ENCODE data around the gene NDUFAB1.
"Not testable (repeated sequence)": the region's sequence is repeated elsewhere in the genome, so short reads cannot be mapped to it uniquely, and the experiment has no call there.

The NDUFAB1 gene

DNA sequence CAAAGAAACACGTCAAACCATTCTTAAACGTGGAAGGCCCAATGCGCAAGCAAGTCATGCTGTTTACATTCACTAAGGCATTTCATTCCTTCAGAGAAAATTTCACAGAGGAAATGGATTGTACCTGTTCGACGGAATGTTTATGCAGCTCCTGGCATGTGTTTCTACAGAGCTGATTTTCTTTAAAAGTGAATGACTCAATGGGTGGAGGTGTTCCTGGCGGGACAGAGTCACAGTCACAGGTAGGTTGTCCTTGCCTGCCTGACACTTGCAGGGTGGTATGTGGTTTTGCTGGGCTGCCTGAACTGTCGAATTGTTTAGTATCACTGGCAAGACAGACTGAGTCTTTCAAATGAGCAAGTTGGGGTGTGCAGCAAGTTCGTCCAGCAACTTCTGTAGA, 33.4 kb upstream of the NDUFAB1 start:
- TF ChIP-seq, protein P1, sequence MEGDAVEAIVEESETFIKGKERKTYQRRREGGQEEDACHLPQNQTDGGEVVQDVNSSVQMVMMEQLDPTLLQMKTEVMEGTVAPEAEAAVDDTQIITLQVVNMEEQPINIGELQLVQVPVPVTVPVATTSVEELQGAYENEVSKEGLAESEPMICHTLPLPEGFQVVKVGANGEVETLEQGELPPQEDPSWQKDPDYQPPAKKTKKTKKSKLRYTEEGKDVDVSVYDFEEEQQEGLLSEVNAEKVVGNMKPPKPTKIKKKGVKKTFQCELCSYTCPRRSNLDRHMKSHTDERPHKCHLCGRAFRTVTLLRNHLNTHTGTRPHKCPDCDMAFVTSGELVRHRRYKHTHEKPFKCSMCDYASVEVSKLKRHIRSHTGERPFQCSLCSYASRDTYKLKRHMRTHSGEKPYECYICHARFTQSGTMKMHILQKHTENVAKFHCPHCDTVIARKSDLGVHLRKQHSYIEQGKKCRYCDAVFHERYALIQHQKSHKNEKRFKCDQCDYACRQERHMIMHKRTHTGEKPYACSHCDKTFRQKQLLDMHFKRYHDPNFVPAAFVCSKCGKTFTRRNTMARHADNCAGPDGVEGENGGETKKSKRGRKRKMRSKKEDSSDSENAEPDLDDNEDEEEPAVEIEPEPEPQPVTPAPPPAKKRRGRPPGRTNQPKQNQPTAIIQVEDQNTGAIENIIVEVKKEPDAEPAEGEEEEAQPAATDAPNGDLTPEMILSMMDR (IDR thresholded peaks at IDR 0.05; ENCODE audit: low read depth, low read length, missing control alignments), result no peak
- in situ Hi-C loops (cut with HindIII; ENCODE audit: low sequenced_read_pairs), result no loop called here
- H3K4me3 ChIP-seq (ENCODE audit: low read depth, low read length), result no peak overlapping the region
- no peak for DNase-seq (ENCODE audit: low read depth)

DNA sequence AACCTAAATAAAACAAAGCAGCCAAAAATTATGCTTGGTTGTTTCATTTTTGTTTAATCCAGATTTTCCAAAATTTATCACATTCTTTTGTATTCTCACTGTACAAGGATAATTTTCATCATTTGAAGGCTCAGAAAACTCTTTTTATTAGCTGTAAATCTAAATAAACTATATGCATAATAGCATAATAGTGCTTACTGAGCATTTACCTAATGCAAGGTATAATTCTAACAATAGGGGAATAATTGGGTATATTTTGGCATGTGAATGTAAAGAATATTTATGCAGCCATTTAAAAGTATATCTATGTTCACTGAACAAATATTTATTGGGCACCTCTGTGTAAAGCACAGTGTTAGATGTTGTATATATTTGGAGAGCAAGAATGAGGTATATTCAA, 28.0 kb upstream of the NDUFAB1 start:
- DNase-seq (ENCODE audit: low read depth), result no peak
- in situ Hi-C loops (cut with HindIII; ENCODE audit: low sequenced_read_pairs), result no loop called here

DNA sequence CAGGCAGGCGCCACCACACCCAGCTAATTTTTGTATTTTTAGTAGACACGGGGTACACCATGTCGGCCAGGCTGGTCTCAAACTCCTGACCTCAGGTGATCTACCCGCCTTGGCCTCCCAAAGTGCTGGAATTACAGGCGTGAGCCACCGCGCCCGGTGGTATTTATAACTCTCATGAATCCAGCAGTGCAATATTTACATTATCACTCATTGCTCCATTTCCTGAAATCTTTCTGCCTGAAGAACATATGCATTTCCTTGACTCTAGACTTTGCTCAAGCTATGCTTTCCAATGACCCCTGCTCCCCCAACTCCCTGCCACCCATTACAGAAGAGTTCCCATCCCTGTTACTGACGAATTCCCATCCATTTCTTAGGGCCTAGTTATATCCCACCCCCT, 19.7 kb upstream of the NDUFAB1 start:
- TF ChIP-seq, protein P1 (IDR thresholded peaks at IDR 0.05; ENCODE audit: low read depth, low read length, missing control alignments), result no peak
- no peak overlapping the region for H3K4me3 ChIP-seq (ENCODE audit: low read depth, low read length)
- in situ Hi-C loops (cut with HindIII; ENCODE audit: low sequenced_read_pairs), result no loop called here
- DNase-seq (ENCODE audit: low read depth), result no peak

More for the DNA sequence above, 28.0 kb upstream of the NDUFAB1 start:
- TF ChIP-seq, protein P1 (IDR thresholded peaks at IDR 0.05; ENCODE audit: low read depth, low read length, missing control alignments), result no peak
- no peak overlapping the region for H3K4me3 ChIP-seq (ENCODE audit: low read depth, low read length)

DNA sequence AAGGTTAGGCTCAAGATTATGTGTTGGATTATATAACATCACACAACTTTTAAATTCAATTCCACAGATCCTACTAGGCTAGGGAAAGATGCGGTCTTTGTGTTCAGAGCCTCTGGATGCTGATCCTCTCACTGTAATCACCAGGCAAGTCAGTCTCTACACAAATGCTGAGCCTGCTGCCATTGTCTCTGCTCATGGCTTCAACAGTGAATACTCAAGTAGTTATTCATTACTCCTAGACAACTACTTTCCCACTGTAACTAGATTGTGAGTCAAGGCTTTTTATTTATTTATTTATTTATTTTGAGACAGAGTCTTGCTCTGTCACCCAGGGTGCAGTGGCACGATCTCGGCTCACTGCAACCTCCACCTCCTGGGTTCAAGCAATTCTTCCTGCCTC, 15.8 kb upstream of the NDUFAB1 start:
- TF ChIP-seq, protein P1 (IDR thresholded peaks at IDR 0.05; ENCODE audit: low read depth, low read length, missing control alignments), result no peak
- DNase-seq (ENCODE audit: low read depth), result no peak
- in situ Hi-C loops (cut with HindIII; ENCODE audit: low sequenced_read_pairs), result no loop called here
- no peak overlapping the region for H3K4me3 ChIP-seq (ENCODE audit: low read depth, low read length)

DNA sequence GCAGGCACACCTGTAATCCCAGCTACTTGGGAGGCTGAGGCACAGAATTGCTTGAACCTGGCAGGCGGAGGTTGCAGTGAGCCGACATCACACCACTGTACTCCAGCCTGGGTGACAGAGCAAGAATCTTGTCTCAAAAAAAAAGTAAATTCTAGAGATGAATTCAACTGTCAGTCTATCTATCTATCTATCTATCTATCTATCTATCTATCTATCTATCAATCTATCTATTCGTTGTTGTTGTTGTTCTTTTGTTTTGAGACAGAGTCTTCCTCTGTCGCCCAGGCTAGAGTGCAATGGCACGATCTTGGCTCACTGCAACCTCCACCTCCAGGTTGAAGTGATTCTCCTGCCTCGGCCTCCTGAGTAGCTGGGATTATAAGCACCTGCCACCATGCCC, 14.8 kb upstream of the NDUFAB1 start:
- in situ Hi-C loops (cut with HindIII; ENCODE audit: low sequenced_read_pairs); H3K4me3 ChIP-seq (ENCODE audit: low read depth, low read length); DNase-seq (ENCODE audit: low read depth): not testable (repeated sequence)

DNA sequence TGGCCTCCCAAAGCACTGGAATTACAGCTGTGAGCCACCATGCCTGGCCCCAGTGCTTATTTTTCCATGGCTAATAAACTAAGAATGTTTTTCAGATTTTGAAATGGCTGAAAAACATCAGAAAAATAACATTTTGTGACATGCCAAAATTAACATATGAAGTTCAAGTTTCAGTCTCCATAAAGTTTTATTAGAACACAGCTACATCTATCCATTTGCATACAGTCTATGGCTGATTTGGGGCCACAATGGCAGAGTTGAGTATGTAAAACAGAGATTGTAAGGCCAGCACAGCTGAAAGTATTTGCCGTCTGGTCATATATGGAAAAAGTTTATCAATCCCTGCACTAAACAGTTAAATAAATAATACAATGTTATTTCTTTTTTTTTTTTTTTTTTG, 13.8 kb upstream of the NDUFAB1 start:
- no peak overlapping the region for H3K4me3 ChIP-seq (ENCODE audit: low read depth, low read length)
- DNase-seq (ENCODE audit: low read depth), result no peak
- TF ChIP-seq, protein P1 (IDR thresholded peaks at IDR 0.05; ENCODE audit: low read depth, low read length, missing control alignments), result no peak
- in situ Hi-C loops (cut with HindIII; ENCODE audit: low sequenced_read_pairs), result no loop called here

DNA sequence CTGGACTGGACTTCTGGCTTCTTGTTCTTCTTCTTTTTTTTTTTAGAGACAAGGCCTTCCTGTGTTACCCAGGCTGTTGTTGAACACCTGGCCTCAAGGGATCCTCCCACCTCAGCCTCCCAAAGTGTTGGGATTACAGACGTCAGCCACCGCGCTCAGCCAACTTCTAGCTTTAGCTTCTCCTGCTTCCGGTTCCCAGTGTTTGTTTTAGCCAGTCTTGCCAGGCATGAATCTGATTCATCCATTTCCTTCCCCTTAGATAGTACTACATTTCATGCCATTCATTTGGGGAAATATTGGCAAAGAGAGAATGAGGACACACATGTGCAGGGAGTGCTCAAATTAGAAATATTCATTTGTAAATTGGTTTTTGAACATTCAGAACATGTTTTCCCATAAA, 12.1 kb upstream of the NDUFAB1 start:
- DNase-seq (ENCODE audit: low read depth), result peak; percentile 4

More for the DNA sequence above, 12.1 kb upstream of the NDUFAB1 start:
- TF ChIP-seq, protein P1 (IDR thresholded peaks at IDR 0.05; ENCODE audit: low read depth, low read length, missing control alignments), result no peak
- in situ Hi-C loops (cut with HindIII; ENCODE audit: low sequenced_read_pairs), result no loop called here
- no peak overlapping the region for H3K4me3 ChIP-seq (ENCODE audit: low read depth, low read length)
